HCT116 (cell line): Measurements from ENCODE around the gene C18orf32. TPM values are rescaled to one million over a fixed set of nuclear protein-coding genes. Genes with fewer than 3 reads are reported as not detected.

ENCODE experiments used
- ATAC-seq: fragments of 200-7000 bp; cut with Tn5 transposase; 2 replicates; pipeline ENCODE4 v1.9.1; 2020; ENCODE audit warnings: mild to moderate bottlenecking, moderate library complexity
- BruUV-seq: library from RNA; stranded (reverse); fragments of 400-500 nt; replicated peaks from 2 replicates; lab custom pipeline; 2021; lab: Mats Ljungman, UMichigan
- CTCF ChIA-PET: fragments of 300-600 bp; sonication (Branson Sonifier 250); formaldehyde crosslinking; loops from one replicate; lab custom pipeline; 2021; ENCODE audit warnings: antibody characterized with exemption; lab: Charles Lee
- POLR2A ChIA-PET: fragments of 300-600, 350-600 bp; sonication (Branson Sonifier 250); formaldehyde crosslinking; loops from one replicate; lab custom pipeline; 2021; ENCODE audit warnings: antibody characterized with exemption; lab: Charles Lee
- RAD21 ChIA-PET, 2 experiments: fragments of 300-600 bp; sonication (Branson Sonifier 250); formaldehyde crosslinking; loops; one replicate each; lab custom pipeline; 2023; ENCODE audit warnings: low total read pairs in 2 of 2; ENCODE audit not compliant: uncharacterized antibody in 2 of 2, unreplicated experiment in 2 of 2, low non-redundant PET in 1 of 2; lab: Charles Lee
- DNase-seq: peaks from one replicate; pipeline ENCODE4 v3.0.0-alpha.2; 2010; ENCODE audit warnings: low read depth, low spot score
- H2AFZ ChIP-seq: fragments of 200-600 bp; shearing (Covaris generic), sonication (generic); 2 replicates; pipeline ENCODE4 v1.6.1; 2017; ENCODE audit warnings: low read depth, mixed run types, mixed read lengths, antibody characterized with exemption, low read length; ENCODE audit not compliant: poor library complexity, severe bottlenecking
- H3K27ac ChIP-seq: 2 replicates; pipeline ENCODE4 v1.5.1; 2012; ENCODE audit warnings: low read depth, low read length
- H3K27me3 ChIP-seq: fragments of 200-600 bp; sonication (generic); 2 replicates; pipeline ENCODE4 v1.6.1; 2016; ENCODE audit warnings: mixed run types, low read length, mixed read lengths; ENCODE audit not compliant: insufficient read depth
- H3K36me3 ChIP-seq, 2 experiments: fragments of 200-500 bp in 1 of 2; fragments of 200-600 bp in 1 of 2; sonication (Bioruptor generic) in 1 of 2; sonication (generic) in 1 of 2; 2 replicates each; pipeline versions ENCODE4 v1.5.1 to v1.6.1; 2014 to 2016; ENCODE audit warnings: low read length in 2 of 2, inconsistent platforms in 1 of 2, mixed read lengths in 1 of 2, mixed run types in 1 of 2; ENCODE audit not compliant: insufficient read depth in 2 of 2, control insufficient read depth in 1 of 2
- H3K4me1 ChIP-seq, 2 experiments: fragments of 200-600 bp in 1 of 2; sonication (generic) in 1 of 2; 2 replicates each; pipeline versions ENCODE4 v1.5.1 to v1.6.1; 2012 to 2017; ENCODE audit warnings: low read length in 2 of 2, inconsistent platforms in 1 of 2, mild to moderate bottlenecking in 1 of 2, mixed read lengths in 1 of 2, mixed run types in 1 of 2, moderate library complexity in 1 of 2; ENCODE audit not compliant: insufficient read depth in 2 of 2, control insufficient read depth in 1 of 2
- H3K4me2 ChIP-seq: fragments of 200-600 bp; sonication (generic); 2 replicates; pipeline ENCODE4 v1.6.1; 2017; ENCODE audit warnings: mixed run types, low read length, mixed read lengths
- H3K4me3 ChIP-seq, 2 experiments: fragments of 200-600 bp in 1 of 2; sonication (generic) in 1 of 2; replicated peaks in 1 of 2; 2 replicates each; pipeline ENCODE4 v1.5.1; 2011 to 2016; ENCODE audit warnings: low read length in 2 of 2, control low read depth in 1 of 2, low read depth in 1 of 2, mild to moderate bottlenecking in 1 of 2, mixed read lengths in 1 of 2, mixed run types in 1 of 2
- H3K79me2 ChIP-seq: fragments of 200-600 bp; sonication (generic); 2 replicates; pipeline ENCODE4 v1.6.1; 2017; ENCODE audit warnings: mild to moderate bottlenecking, mixed run types, low read length, moderate library complexity, mixed read lengths; ENCODE audit not compliant: insufficient read depth
- H3K9ac ChIP-seq: fragments of 200-600 bp; sonication (generic); 2 replicates; pipeline ENCODE4 v1.6.1; 2016; ENCODE audit warnings: low read length, mixed read lengths
- H3K9me2 ChIP-seq: fragments of 200-600 bp; sonication (generic), shearing (Covaris generic); 2 replicates; pipeline ENCODE4 v1.6.1; 2017; ENCODE audit warnings: mixed run types, mild to moderate bottlenecking, moderate library complexity; ENCODE audit not compliant: insufficient read depth
- H3K9me3 ChIP-seq, 2 experiments: fragments of 200-500 bp in 1 of 2; fragments of 200-600 bp in 1 of 2; sonication (Bioruptor generic) in 1 of 2; sonication (generic) in 1 of 2; 2 replicates each; pipeline ENCODE4 v1.6.1; 2014 to 2017; ENCODE audit warnings: low read length in 2 of 2, mixed read lengths in 2 of 2, inconsistent platforms in 1 of 2, low read depth in 1 of 2, mild to moderate bottlenecking in 1 of 2, mixed run types in 1 of 2, moderate library complexity in 1 of 2; ENCODE audit not compliant: control insufficient read depth in 1 of 2, insufficient read depth in 1 of 2
- H4K20me1 ChIP-seq: fragments of 200-600 bp; sonication (generic), shearing (Covaris generic); 2 replicates; pipeline ENCODE4 v1.6.1; 2017; ENCODE audit warnings: mixed run types, mild to moderate bottlenecking, moderate library complexity; ENCODE audit not compliant: insufficient read depth
- EGR1 ChIP-seq: IDR thresholded peaks from 2 replicates; pipeline ENCODE4 v1.6.1; 2012; ENCODE audit warnings: low read depth
- ELF1 ChIP-seq: IDR thresholded peaks from 2 replicates; pipeline ENCODE4 v1.6.1; 2012; ENCODE audit warnings: low read depth, borderline replicate concordance
- EZH2 ChIP-seq: fragments of 200-600 bp; sonication (generic); IDR thresholded peaks from 2 replicates; pipeline ENCODE4 v1.6.1; 2017; ENCODE audit warnings: antibody characterized with exemption, mixed run types
- RAD21 ChIP-seq: IDR thresholded peaks from 2 replicates; pipeline ENCODE4 v1.6.1; 2012; ENCODE audit warnings: low read depth, mild to moderate bottlenecking
- SIN3A ChIP-seq: IDR thresholded peaks from 2 replicates; pipeline ENCODE4 v1.6.1; 2012; ENCODE audit warnings: low read depth
- intact Hi-C: fragments of 100-400 bp; cut with micrococcal nuclease; formaldehyde crosslinking; loops from 2 replicates; pipeline ENCODE4 v1.10.0; 2022
- total RNA-seq: library from RNA; stranded (reverse); gene quantifications from one replicate; pipeline ENCODE4 v1.2.1, GENCODE V29; 2021; ENCODE audit not compliant: unreplicated experiment
- TF ChIP-seq, protein P1 (sequence below): IDR thresholded peaks from 2 replicates; pipeline ENCODE4 v1.6.1; 2012
- TF ChIP-seq, protein P2 (sequence below), 3 experiments: fragments of 200-600 bp in 1 of 3; sonication (generic) in 1 of 3; IDR thresholded peaks in 2 of 3; conservative IDR thresholded peaks in 1 of 3; 2 replicates each; pipeline ENCODE4 v1.5.1; 2012 to 2017; ENCODE audit warnings: low read depth in 2 of 3, low read length in 2 of 3, antibody characterized with exemption in 1 of 3, borderline replicate concordance in 1 of 3, control low read depth in 1 of 3, mild to moderate bottlenecking in 1 of 3, mixed read lengths in 1 of 3, mixed run types in 1 of 3, moderate library complexity in 1 of 3; ENCODE audit not compliant: insufficient read depth in 1 of 3

Gene C18orf32
- total RNA-seq, 1 experiment from 2014 or later: 35.0 TPM

DNA sequence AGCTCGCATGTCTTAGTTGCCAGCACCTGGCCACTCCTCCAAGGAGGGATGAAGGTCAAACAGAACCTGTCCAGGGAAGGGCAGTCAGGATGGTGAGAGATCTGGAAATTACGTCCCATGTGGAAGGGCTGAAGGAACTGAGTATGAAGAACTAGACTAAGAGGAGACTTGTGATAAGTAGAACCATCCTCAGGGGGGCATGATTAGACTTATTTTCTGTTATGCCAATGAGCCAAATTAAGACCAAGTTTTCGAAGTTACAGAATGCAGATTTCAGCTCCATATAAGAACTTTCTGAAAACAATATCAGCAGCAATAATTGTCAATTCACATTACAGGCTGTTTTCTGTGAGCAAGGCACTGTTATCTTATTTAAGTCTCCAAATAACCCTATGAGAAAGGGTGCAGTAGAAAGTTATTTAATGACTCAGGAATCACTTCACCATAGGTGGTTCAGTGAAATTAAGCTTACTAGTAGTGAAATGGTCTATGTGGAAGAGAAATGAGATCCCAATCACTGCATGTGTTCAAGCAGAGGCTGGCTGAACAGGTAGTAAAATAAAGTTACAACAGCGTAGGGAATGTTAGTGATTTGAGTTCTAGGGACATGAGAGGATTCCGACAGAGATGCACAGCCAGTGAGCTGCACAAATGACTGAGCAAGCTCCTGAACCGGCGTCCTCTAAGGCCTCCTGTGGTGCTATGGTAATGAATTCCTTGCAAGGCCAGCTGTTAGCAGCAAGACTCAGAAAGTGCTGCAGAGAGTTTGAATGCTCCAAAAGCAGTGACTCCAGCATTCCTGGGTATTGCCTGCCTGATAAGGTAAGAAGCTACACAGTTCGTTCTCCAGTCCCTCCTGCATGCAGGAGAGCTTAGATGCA is 22.1 kb downstream of the C18orf32 start:
- DNase-seq: no peak
- peak; percentile 54 for TF ChIP-seq RAD21
- TF ChIP-seq, protein P1, sequence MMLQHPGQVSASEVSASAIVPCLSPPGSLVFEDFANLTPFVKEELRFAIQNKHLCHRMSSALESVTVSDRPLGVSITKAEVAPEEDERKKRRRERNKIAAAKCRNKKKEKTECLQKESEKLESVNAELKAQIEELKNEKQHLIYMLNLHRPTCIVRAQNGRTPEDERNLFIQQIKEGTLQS: no peak
- TF ChIP-seq, protein P2, sequence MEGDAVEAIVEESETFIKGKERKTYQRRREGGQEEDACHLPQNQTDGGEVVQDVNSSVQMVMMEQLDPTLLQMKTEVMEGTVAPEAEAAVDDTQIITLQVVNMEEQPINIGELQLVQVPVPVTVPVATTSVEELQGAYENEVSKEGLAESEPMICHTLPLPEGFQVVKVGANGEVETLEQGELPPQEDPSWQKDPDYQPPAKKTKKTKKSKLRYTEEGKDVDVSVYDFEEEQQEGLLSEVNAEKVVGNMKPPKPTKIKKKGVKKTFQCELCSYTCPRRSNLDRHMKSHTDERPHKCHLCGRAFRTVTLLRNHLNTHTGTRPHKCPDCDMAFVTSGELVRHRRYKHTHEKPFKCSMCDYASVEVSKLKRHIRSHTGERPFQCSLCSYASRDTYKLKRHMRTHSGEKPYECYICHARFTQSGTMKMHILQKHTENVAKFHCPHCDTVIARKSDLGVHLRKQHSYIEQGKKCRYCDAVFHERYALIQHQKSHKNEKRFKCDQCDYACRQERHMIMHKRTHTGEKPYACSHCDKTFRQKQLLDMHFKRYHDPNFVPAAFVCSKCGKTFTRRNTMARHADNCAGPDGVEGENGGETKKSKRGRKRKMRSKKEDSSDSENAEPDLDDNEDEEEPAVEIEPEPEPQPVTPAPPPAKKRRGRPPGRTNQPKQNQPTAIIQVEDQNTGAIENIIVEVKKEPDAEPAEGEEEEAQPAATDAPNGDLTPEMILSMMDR (IDR thresholded peaks at IDR 0.05 in 2 of 3, conservative IDR thresholded peaks at IDR 0.05 in 1 of 3; ENCODE audit: borderline replicate concordance in 1 of 3, insufficient read depth in 1 of 3, low read depth in 2 of 3, low read length in 2 of 3): peak in 2 of 3 experiments; percentile 15 to 31; a peak in 1 of 6 replicates
- Histone ChIP-seq H3K27me3 (no peaks in the 10 kb centered on the region), H3K9ac (no peak overlapping the region), H3K9me2 (no peaks in the 10 kb centered on the region), H3K4me3 (no peak overlapping the region), H2AFZ (no peak overlapping the region), H3K9me3 (no peaks in the 10 kb centered on the region), H3K36me3 (no peaks in the 10 kb centered on the region), H3K27ac (no peak overlapping the region), H3K4me2 (no peak overlapping the region), H4K20me1 (no peaks in the 10 kb centered on the region), H3K4me1 (peaks cover 4 to 9% of the 10 kb centered on the region in 2 experiments; a peak in 3 of 4 replicates), H3K79me2 (peaks cover 4% of the 10 kb centered on the region)
- no peak for ATAC-seq
- ChIA-PET POLR2A (no interaction called here), RAD21 (interaction anchor here in 1 of 2 experiments (1.6 kb wide), 1 partner anchor 397 kb away, joined by 3 read pairs; no protein-coding TSS in a partner anchor), CTCF (interaction anchor here (0.8 to 1.6 kb wide), 4 partner anchors 304 to 739 kb away, joined by 3 to 11 read pairs (median 4); no protein-coding TSS in a partner anchor)
- no TSS peak for BruUV-seq
- intact Hi-C loops: no loop called here

DNA sequence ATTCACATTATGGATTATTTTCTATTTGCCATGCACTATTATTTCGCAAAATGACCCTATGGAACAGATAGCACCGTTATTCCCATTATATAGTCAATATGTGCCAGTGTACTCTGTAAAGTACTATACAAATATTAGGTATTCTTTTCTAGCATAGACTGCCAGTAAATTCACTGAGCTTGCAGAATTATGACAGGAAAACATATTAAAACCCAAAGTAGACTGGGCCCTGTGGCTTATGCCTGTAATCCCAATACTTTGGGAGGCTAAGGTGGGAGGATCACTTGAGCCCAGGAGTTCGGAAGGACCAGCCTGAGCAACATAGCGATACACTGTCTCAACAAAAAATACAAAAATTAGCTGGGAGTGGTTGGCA is 25.4 kb downstream of the C18orf32 start:
- Histone ChIP-seq H3K9me3 (no peaks in the 10 kb centered on the region), H3K27ac (no peak overlapping the region), H3K36me3 (no peaks in the 10 kb centered on the region), H4K20me1 (no peaks in the 10 kb centered on the region), H3K9ac (no peak overlapping the region), H3K4me2 (no peak overlapping the region), H3K27me3 (no peaks in the 10 kb centered on the region), H3K4me3 (no peak overlapping the region), H3K4me1 (peaks cover 7 to 18% of the 10 kb centered on the region in 2 experiments; a peak in 3 of 4 replicates), H2AFZ (no peak overlapping the region), H3K79me2 (peaks cover 31% of the 10 kb centered on the region), H3K9me2 (no peaks in the 10 kb centered on the region)
- TF ChIP-seq, protein P1: no peak
- TF ChIP-seq ELF1: no peak
- TF ChIP-seq EZH2: no peak
- no peak for TF ChIP-seq RAD21
- no peak for TF ChIP-seq SIN3A
- TF ChIP-seq EGR1: no peak
- no peak for DNase-seq
- CTCF ChIA-PET: no interaction called here
- ATAC-seq: no peak
- RAD21 ChIA-PET: no interaction called here
- no TSS peak for BruUV-seq
- POLR2A ChIA-PET: interaction anchor here (1.0 kb wide), 1 partner anchor 16 kb away, joined by 3 read pairs; no protein-coding TSS in a partner anchor
- intact Hi-C loops: no loop called here
